ENCODE results near the gene DIS3. TPM values are rescaled to one million over a fixed set of nuclear protein-coding genes. Genes with fewer than 3 reads are reported as not detected.

Gene DIS3
- total and polyA plus RNA-seq, 2 of the 13 experiments (the other 11 are each of a cell fraction or from before 2014, with no cell fraction given), result 13.2 to 35.0 TPM

DNA sequence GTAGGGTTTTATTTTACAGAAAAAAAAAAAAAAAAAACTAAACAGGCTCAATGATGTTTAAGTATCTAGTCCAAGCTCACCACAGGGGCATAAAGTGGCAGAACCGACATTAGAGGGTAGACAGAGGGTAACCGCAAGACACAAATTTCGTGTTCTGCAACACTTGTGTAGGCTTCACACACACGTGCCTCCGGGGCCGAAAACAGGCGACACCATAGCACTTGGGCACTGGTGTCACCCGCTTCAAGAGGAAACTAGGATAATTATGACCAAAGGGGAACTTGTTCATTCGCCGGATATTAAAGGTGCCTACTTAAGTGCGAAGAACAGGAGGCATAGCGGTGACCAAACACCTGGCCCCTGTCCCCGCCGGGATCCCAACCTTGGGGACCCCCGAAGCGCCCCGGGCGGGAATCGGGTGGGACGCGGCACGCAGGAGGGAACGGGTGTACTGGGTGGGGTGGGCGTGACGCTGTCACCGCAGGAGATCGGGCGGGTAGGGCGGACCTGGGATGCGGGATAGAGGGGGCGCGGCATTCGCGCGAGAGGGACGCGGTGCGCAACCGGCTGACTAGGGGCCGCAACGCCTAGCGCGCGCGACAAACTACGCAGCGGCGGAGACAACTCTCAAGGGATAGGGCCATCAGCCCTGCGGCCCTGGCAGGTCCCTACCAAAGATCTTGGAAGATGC lies 54.8 kb downstream of the DIS3 start (continued):
- TF ChIP-seq LCORL (IDR thresholded peaks at IDR 0.05), result no peak
- 0 out of 2 replicates have a peak, but pooled peaks have one; percentile 12 for TF ChIP-seq LCORL (CRISPR knock-in tag; IDR thresholded peaks at IDR 0.05)
- TF ChIP-seq MZF1 (CRISPR knock-in tag; IDR thresholded peaks at IDR 0.05; ENCODE audit: borderline replicate concordance), result no peak
- 0 out of 2 replicates have a peak, but pooled peaks have one; percentile 16 for TF ChIP-seq SP5 (CRISPR knock-in tag; IDR thresholded peaks at IDR 0.05; ENCODE audit: borderline replicate concordance, low read depth)
- TF ChIP-seq MED1 (CRISPR knock-in tag; IDR thresholded peaks at IDR 0.05), result no peak
- TF ChIP-seq, protein P1, sequence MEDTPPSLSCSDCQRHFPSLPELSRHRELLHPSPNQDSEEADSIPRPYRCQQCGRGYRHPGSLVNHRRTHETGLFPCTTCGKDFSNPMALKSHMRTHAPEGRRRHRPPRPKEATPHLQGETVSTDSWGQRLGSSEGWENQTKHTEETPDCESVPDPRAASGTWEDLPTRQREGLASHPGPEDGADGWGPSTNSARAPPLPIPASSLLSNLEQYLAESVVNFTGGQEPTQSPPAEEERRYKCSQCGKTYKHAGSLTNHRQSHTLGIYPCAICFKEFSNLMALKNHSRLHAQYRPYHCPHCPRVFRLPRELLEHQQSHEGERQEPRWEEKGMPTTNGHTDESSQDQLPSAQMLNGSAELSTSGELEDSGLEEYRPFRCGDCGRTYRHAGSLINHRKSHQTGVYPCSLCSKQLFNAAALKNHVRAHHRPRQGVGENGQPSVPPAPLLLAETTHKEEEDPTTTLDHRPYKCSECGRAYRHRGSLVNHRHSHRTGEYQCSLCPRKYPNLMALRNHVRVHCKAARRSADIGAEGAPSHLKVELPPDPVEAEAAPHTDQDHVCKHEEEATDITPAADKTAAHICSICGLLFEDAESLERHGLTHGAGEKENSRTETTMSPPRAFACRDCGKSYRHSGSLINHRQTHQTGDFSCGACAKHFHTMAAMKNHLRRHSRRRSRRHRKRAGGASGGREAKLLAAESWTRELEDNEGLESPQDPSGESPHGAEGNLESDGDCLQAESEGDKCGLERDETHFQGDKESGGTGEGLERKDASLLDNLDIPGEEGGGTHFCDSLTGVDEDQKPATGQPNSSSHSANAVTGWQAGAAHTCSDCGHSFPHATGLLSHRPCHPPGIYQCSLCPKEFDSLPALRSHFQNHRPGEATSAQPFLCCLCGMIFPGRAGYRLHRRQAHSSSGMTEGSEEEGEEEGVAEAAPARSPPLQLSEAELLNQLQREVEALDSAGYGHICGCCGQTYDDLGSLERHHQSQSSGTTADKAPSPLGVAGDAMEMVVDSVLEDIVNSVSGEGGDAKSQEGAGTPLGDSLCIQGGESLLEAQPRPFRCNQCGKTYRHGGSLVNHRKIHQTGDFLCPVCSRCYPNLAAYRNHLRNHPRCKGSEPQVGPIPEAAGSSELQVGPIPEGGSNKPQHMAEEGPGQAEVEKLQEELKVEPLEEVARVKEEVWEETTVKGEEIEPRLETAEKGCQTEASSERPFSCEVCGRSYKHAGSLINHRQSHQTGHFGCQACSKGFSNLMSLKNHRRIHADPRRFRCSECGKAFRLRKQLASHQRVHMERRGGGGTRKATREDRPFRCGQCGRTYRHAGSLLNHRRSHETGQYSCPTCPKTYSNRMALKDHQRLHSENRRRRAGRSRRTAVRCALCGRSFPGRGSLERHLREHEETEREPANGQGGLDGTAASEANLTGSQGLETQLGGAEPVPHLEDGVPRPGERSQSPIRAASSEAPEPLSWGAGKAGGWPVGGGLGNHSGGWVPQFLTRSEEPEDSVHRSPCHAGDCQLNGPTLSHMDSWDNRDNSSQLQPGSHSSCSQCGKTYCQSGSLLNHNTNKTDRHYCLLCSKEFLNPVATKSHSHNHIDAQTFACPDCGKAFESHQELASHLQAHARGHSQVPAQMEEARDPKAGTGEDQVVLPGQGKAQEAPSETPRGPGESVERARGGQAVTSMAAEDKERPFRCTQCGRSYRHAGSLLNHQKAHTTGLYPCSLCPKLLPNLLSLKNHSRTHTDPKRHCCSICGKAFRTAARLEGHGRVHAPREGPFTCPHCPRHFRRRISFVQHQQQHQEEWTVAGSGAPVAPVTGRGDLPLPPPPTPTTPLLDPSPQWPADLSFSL (CRISPR knock-in tag; IDR thresholded peaks at IDR 0.05), result no peak
- no peak for TF ChIP-seq TOE1 (CRISPR knock-in tag; IDR thresholded peaks at IDR 0.05)
- no peak for TF ChIP-seq ZNF329 (CRISPR knock-in tag; IDR thresholded peaks at IDR 0.05; ENCODE audit: low read depth)
- TF ChIP-seq SNAI1 (CRISPR knock-in tag; IDR thresholded peaks at IDR 0.05; ENCODE audit: borderline replicate concordance), result 0 out of 2 replicates have a peak, but pooled peaks have one; percentile 2
- TF ChIP-seq, protein P2, sequence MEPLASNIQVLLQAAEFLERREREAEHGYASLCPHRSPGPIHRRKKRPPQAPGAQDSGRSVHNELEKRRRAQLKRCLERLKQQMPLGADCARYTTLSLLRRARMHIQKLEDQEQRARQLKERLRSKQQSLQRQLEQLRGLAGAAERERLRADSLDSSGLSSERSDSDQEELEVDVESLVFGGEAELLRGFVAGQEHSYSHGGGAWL (CRISPR knock-in tag; IDR thresholded peaks at IDR 0.05), result no peak; the same call in 1 of the 2 replicates
- peak; percentile 30; the same call in 1 of the 2 replicates for TF ChIP-seq KLF12 (CRISPR knock-in tag; IDR thresholded peaks at IDR 0.05; ENCODE audit: borderline replicate concordance)
- TF ChIP-seq, protein P3, sequence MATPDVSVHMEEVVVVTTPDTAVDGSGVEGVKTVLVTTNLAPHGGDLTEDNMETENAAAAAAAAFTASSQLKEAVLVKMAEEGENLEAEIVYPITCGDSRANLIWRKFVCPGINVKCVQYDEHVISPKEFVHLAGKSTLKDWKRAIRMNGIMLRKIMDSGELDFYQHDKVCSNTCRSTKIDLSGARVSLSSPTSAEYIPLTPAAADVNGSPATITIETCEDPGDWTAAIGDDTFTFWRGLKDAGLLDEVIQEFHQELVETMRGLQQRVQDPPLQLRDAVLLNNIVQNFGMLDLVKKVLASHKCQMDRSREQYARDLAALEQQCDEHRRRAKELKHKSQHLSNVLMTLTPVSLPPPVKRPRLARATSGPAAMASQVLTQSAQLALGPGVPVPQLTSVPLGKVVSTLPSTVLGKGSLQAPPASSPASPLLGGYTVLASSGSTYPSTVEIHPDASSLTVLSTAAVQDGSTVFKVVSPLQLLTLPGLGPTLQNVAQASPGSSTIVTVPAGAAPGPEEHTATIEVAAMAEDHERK (CRISPR knock-in tag; IDR thresholded peaks at IDR 0.05; ENCODE audit: low read depth), result no peak
- TF ChIP-seq ZNF335 (CRISPR knock-in tag; IDR thresholded peaks at IDR 0.05), result no peak
- no peak for TF ChIP-seq ZNF788 (CRISPR knock-in tag; IDR thresholded peaks at IDR 0.05; ENCODE audit: borderline replicate concordance)
- no peak for TF ChIP-seq ZNF891 (CRISPR knock-in tag; IDR thresholded peaks at IDR 0.05)
- TF ChIP-seq JUN (CRISPR knock-in tag; IDR thresholded peaks at IDR 0.05), result no peak
- TF ChIP-seq, protein P4, sequence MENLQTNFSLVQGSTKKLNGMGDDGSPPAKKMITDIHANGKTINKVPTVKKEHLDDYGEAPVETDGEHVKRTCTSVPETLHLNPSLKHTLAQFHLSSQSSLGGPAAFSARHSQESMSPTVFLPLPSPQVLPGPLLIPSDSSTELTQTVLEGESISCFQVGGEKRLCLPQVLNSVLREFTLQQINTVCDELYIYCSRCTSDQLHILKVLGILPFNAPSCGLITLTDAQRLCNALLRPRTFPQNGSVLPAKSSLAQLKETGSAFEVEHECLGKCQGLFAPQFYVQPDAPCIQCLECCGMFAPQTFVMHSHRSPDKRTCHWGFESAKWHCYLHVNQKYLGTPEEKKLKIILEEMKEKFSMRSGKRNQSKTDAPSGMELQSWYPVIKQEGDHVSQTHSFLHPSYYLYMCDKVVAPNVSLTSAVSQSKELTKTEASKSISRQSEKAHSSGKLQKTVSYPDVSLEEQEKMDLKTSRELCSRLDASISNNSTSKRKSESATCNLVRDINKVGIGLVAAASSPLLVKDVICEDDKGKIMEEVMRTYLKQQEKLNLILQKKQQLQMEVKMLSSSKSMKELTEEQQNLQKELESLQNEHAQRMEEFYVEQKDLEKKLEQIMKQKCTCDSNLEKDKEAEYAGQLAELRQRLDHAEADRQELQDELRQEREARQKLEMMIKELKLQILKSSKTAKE (CRISPR knock-in tag; IDR thresholded peaks at IDR 0.05; ENCODE audit: borderline replicate concordance), result 0 out of 2 replicates have a peak, but pooled peaks have one; percentile 15
- TF ChIP-seq, protein P5, sequence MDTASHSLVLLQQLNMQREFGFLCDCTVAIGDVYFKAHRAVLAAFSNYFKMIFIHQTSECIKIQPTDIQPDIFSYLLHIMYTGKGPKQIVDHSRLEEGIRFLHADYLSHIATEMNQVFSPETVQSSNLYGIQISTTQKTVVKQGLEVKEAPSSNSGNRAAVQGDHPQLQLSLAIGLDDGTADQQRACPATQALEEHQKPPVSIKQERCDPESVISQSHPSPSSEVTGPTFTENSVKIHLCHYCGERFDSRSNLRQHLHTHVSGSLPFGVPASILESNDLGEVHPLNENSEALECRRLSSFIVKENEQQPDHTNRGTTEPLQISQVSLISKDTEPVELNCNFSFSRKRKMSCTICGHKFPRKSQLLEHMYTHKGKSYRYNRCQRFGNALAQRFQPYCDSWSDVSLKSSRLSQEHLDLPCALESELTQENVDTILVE (CRISPR knock-in tag; IDR thresholded peaks at IDR 0.05), result no peak

Data from HepG2 (cell line).